HG02759 (cell line): ENCODE data around the gene KRTAP9-7.
"Not testable (repeated sequence)": the region's sequence is repeated elsewhere in the genome, so short reads cannot be mapped to it uniquely, and the experiment has no call there.

Experiments used
- ATAC-seq: cut with Tn5 transposase; IDR thresholded peaks from one replicate; pipeline ENCODE4 v1.9.1; 2021; ENCODE audit warnings: mild to moderate bottlenecking, moderate library complexity; ENCODE audit not compliant: unreplicated experiment

The KRTAP9-7 gene, protein sequence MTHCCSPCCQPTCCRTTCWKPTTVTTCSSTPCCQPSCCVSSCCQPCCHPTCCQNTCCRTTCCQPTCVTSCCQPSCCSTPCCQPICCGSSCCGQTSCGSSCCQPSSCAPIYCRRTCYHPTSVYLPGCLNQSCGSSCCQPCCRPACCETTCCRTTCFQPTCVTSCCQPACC

DNA sequence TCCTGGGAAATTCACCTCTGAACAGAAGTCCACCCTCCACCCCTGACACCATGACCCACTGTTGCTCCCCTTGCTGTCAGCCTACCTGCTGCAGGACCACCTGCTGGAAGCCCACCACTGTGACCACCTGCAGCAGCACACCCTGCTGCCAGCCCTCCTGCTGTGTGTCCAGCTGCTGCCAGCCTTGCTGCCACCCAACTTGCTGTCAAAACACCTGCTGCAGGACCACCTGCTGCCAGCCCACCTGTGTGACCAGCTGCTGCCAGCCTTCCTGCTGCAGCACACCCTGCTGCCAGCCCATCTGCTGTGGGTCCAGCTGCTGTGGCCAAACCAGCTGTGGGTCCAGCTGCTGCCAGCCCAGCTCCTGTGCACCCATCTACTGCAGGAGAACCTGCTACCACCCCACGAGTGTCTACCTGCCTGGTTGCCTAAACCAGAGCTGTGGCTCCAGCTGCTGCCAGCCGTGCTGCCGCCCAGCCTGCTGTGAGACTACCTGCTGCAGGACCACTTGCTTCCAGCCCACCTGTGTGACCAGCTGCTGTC, at the start of gene KRTAP9-7:
KRTAP9-7 (plus strand) TSS at position 51 of the 543 bp plus-strand sequence; CDS start at position 51, 0 bp downstream.
- not testable (repeated sequence) for ATAC-seq

DNA sequence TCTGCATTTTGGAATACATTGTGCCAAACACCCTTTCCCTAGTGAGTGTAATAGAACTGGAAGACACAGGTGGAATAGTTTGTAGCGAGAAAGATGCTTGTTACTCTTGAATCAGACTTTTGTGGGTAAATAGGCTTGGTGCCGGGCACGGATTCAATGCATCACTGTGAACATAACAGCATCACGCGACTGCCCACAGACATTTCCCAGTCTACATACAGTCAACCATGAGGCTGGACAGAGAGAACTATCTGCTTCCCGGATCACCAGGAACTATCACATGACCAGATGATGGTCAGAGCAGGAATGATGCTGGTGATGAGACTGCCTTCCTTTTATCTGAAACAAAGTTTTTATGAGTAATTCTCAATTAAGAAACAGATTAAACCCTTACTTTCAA, 49.4 kb upstream of the KRTAP9-7 start:
- ATAC-seq = no peak

DNA sequence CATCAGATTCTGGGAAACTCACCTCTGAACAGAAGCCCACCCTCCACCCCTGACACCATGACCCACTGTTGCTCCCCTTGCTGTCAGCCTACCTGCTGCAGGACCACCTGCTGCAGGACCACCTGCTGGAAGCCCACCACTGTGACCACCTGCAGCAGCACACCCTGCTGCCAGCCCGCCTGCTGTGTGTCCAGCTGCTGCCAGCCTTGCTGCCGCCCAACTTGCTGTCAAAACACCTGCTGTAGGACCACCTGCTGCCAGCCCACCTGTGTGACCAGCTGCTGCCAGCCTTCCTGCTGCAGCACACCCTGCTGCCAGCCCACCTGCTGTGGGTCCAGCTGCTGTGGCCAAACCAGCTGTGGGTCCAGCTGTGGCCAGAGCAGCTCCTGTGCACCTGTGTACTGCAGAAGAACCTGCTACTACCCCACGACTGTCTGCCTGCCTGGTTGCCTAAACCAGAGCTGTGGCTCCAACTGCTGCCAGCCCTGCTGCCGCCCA, 48.9 kb upstream of the KRTAP9-7 start, which contains the start of gene KRTAP9-2:
KRTAP9-2 (plus strand) TSS at position 51 of the 498 bp plus-strand sequence; CDS start at position 58, 7 bp downstream.
- not testable (repeated sequence) for ATAC-seq

DNA sequence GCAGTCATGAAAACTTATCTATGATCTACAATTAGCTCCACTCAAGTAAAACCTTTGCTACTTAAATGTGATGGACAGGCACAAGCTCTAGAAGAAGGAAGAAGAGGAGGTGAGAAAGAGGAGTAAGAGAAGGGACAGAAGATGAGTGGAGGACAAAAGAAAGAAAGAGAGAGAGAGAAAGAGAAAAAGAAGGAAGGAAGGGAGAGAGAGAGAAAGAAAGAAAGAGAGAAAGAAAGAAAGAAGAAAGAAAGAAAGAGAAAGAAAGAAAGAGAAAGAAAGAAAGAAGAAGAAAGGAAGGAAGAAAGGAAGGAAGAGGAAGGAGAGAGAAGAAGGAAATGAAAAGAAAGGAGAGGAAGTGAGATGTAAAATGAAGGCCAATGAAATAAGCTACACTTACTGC, 45.4 kb upstream of the KRTAP9-7 start:
- no peak for ATAC-seq

DNA sequence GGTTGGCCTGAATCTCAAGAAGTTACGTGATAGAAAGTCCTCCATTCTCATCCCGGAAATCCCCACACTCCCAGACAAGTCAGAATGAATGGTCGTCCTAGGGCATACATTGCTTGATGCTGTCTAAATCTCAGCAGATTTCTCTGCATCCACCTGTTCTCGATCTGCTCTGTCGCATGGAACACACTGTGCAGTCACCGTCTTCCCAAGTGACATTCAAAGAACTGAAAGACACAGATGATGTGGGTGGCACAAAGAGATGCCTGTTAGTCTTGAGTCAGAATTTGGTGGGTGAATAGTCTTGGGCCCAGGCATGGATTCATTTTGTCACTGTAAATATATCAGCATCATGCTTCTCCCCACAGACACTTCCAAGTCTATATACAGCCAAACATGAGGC, 43.8 kb upstream of the KRTAP9-7 start:
- ATAC-seq = no peak

DNA sequence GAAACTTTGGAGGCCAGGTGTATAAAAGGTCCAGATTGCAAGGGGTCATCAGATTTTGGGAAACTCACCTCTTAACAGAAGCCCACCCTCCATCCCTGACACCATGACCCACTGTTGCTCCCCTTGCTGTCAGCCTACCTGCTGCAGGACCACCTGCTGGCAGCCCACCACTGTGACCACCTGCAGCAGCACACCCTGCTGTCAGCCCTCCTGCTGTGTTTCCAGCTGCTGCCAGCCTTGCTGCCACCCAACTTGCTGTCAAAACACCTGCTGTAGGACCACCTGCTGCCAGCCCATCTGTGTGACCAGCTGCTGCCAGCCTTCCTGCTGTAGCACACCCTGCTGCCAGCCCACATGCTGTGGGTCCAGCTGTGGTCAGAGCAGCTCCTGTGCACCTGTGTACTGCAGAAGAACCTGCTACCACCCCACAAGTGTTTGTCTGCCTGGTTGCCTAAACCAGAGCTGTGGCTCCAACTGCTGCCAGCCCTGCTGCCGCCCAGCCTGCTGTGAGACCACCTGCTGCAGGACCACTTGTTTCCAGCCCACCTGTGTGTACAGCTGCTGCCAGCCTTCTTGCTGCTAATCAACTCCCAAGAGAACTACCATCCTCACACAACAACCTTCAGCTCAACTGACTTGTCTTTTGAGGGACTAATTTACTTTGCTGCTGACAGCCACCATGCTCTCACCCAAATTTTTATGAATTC, 42.9 kb upstream of the KRTAP9-7 start, which contains the start of gene KRTAP9-3:
KRTAP9-3 (plus strand) TSS at position 51 of the 707 bp plus-strand sequence; CDS start at position 104, 53 bp downstream.
- ATAC-seq = not testable (repeated sequence)

DNA sequence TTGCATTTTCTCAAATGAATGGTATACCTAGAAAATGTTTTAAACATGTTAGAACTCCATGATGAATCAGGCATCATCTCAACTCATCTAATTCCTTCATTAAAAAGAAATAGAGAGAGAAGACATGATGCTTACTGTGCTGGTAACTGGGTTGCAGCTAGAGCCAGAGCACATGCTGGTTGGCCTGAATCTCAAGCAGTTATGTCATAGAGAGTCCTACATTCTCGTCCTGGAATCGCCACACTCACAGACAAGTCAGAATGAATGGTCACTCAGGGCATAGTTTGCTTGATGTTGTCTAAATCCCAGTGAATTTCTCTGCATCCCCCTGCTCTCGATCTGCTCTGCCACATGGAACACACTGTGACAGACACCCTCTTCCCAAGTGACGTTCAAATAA, 38.4 kb upstream of the KRTAP9-7 start:
- not testable (repeated sequence) for ATAC-seq

DNA sequence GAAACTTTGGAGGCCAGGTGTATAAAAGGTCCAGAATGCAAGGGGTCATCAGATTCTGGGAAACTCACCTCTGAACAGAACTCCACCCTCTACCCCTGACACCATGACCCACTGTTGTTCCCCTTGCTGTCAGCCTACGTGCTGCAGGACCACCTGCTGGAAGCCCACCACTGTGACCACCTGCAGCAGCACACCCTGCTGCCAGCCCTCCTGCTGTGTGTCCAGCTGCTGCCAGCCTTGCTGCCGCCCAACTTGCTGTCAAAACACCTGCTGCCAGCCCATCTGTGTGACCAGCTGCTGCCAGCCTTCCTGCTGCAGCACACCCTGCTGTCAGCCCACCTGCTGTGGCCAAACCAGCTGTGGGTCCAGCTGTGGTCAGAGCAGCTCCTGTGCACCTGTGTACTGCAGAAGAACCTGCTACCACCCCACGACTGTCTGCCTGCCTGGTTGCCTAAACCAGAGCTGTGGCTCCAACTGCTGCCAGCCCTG, 37.5 kb upstream of the KRTAP9-7 start, which contains the start of gene KRTAP9-8:
KRTAP9-8 (plus strand) TSS at position 51 of the 489 bp plus-strand sequence; CDS start at position 104, 53 bp downstream.
- ATAC-seq = not testable (repeated sequence)

DNA sequence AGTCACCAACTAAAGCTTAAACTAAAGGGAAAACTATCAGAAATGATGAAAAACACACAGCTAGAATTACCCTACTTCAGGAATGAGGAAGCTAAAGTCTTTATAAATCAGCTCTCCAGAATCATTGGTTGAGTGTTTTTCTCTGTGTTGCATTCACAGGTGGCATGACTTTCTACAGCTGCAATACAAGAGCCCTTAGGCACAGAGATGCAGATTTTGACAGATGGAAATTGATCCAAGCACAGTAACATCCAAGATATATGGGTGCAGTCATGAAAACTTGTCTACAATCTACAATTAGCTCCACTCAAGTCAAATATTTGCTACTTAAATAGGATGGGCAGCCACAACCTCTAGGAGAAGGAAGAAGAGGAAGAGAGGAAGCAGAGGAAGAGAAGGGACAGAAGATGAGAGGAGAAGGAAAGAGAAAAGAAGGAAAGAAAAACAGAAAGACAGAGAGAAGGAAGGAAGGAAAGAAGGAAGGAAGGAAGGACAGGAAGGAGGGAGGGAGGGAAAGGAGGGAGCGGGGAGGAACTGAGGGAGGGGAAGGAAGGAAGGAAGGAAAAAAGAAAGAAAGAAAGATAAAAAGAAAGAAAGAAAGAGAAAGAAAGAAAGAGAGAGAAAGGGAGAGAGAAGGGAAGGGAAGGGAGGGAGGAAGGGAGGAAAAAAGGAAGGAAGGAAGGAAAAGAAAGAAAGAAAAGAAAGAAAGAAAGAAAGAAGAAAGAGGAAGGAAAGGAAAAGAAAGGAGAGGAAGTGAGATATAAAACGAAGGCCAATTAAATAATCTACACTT, 28.3 kb upstream of the KRTAP9-7 start:
- ATAC-seq = not testable (repeated sequence)

DNA sequence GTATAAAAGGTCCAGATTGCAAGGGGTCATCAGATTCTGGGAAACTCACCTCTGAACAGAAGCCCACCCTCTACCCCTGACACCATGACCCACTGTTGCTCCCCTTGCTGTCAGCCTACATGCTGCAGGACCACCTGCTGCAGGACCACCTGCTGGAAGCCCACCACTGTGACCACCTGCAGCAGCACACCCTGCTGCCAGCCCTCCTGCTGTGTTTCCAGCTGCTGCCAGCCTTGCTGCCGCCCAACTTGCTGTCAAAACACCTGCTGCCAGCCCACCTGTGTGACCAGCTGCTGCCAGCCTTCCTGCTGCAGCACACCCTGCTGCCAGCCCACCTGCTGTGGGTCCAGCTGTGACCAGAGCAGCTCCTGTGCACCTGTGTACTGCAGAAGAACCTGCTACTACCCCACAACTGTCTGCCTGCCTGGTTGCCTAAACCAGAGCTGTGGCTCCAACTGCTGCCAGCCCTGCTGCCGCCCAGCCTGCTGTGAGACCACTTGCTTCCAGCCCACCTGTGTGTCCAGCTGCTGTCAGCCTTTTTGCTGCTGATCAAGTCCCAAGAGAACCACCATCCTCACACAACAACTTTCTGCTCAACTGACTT, 25.8 kb upstream of the KRTAP9-7 start, which contains the start of gene KRTAP9-4:
KRTAP9-4 (plus strand) TSS at position 51 of the 604 bp plus-strand sequence; CDS start at position 85, 34 bp downstream.
- not testable (repeated sequence) for ATAC-seq

DNA sequence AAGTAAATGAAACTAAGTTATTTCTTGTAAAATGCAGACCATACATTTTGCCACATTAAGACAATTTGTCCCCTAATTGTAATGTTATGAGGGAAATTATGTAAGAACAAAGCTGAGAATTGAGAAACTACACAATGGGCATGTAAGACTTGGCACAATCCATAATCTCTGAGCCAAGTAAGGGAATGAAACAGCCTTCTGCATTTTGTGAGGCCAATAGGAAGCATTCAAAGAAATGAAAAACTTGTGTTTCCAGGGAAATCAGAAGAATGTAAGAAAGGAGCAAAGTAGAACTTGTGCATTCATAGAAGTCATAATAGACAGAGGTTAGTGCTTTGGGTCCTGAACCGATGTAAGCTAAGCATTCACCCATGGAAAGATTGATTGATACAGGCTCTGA, 24.2 kb upstream of the KRTAP9-7 start:
- ATAC-seq = no peak

DNA sequence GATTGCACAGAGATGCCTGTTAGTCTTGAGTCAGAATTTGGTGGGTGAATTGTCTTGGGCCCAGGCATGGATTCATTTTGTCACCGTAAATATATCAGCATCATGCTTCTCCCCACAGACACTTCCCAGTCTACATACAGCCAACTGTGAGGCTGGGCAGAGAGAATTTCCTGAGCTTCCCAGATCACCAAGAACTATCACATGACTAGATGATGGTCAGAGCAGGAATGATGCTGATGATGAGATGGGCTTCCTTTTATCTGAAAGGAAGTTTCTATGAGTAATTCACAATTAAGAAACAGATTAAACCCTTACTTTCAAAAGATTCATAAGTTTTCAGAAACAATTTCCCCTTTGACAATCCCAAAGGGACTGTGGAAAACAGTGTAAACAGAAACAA, 20.6 kb upstream of the KRTAP9-7 start:
- ATAC-seq = no peak

DNA sequence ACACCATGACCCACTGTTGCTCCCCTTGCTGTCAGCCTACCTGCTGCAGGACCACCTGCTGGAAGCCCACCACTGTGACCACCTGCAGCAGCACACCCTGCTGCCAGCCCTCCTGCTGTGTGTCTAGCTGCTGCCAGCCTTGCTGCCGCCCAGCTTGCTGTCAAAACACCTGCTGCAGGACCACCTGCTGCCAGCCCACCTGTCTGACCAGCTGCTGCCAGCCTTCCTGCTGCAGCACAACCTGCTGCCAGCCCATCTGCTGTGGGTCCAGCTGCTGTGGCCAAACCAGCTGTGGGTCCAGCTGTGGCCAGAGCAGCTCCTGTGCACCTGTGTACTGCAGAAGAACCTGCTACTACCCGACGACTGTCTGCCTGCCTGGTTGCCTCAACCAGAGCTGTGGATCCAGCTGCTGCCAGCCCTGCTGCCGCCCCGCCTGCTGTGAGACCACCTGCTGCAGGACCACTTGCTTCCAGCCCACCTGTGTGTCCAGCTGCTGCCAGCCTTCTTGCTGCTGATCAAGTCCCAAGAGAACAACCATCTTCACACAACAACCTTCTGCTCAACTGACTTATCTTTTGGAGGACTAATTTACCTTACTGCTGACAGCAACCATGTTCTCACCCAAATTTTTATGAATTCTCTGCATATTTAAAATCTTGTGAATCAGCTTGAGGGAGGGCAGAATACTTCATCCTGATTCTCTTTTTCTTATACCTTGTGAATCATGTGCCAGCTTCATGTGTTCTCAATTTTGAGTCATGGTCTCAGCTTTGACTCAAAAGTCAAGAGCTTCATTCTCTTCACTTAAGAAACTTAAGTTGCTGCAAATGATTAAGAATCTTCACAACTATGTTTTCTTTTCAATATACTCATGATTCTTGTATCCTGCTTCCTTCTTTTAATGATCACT, 19.9 kb upstream of the KRTAP9-7 start, which contains the start of gene KRTAP9-9:
KRTAP9-9 (plus strand) TSS at position 4 of the 910 bp plus-strand sequence.
- ATAC-seq = not testable (repeated sequence)

DNA sequence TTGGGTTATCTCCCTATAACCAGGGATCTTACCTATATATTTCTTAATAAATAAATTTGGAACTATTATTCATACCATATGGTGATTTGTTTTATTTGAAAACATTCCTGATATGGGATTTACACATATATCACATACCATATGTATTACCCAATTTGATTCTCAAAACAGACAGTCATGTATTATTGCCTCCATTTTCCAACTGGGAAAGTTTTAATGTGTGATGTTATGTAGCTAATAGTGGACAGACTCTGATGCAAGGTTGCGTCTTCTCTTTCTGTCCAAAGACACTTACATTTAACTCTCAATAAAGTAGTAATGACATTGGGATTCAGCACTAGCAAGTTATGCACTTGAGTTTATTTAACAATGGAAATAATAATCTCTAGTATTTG, 19.2 kb upstream of the KRTAP9-7 start:
- no peak for ATAC-seq

DNA sequence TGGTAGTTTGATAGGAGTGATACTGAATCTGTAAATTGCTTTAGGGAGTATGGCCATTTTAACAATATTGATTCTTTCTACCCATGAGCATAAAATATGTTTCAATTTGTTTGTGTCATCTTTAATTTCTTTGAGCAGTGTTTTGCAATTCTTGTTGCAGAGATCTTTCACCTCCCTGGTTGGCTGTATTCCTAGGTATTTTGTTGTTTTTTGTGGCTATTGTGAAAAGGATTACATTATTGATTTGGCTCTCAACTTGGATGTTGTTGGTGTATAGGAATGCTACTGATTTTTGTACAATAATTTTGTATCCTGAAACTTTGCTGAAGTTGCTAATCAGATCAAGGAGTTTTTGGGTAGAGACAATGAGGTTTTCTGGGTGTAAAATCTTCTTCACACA, 17.1 kb upstream of the KRTAP9-7 start:
- ATAC-seq = no peak

DNA sequence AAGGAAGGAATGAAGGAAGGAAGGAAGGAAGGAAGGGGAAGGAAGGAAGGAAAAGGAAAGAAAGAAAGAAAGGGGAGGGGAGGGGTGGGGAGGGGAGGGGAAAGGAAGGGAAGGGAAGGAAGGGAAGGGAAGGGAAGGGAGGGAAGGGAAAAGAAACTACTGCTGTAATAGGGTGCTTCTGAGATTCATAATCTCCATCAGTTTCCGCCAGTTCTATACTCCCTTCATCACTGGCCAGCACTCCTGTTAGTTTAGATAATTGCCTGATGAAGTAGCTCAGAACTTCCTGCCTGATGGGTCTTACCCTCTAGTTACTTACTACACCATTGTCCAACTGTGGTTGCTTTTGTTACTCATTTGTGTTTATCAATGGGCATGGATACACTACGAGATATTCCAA, 12.3 kb upstream of the KRTAP9-7 start:
- ATAC-seq = no peak

DNA sequence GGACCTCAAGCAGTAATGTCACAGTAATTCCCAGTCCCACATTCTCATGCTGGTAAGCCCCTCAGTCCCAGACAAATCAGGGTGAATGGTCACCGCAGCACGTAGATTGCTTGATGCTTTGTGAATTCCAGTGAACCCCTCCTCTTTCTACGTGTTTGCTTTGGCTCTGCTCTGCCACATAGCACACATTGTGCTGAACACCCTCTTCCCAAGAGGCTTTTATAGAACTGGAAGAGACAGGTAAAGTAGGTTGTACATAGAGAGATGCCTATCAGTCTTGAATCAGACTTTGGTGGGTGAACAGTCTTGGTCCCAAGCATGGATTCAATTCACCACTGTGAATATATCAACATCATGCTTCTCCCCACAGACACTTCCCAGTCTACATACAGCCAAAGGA, 10.9 kb upstream of the KRTAP9-7 start:
- no peak for ATAC-seq

DNA sequence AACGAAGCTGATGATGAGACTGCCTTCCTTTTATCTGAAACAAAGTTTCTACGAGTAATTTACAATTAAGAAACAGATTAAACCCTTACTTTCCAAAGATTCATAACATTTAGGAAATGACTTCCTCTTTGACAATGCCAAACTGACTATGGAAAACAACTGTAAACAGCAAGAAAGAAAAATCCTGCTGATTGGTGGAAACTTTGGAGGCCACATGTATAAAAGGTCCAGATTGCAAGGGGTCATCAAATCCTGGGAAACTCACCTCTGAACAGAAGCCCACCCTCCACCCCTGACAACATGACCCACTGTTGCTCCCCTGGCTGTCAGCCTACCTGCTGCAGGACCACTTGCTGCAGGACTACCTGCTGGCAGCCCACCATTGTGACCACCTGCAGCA, 10.4 kb upstream of the KRTAP9-7 start, which contains the start of gene KRTAP9-6:
KRTAP9-6 (plus strand) TSS at position 301 of the 400 bp plus-strand sequence; CDS start at position 301, 0 bp downstream.
- no peak for ATAC-seq

DNA sequence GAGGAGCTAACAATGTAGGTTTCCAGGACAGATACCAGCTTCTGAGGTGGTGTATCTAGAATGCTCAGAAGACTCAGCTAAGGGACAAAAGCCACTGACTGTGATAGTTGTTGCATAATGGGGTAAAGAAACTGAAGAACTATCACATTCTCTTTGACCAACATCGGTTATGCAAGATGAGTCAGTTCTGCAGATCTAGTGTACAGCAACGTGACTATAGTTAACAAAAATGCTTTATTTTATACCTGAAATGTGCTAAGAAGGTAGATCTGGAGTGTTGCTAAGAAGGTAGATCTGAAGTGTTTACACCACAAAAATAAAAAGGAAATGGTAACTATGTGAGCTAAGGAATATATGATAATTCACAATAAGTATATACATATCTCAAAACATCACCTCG, 7.8 kb upstream of the KRTAP9-7 start:
- ATAC-seq = no peak
